Measurements from ENCODE around the gene LCMT1.
"Not testable (repeated sequence)": the region's sequence is repeated elsewhere in the genome, so short reads cannot be mapped to it uniquely, and the experiment has no call there.

DNA sequence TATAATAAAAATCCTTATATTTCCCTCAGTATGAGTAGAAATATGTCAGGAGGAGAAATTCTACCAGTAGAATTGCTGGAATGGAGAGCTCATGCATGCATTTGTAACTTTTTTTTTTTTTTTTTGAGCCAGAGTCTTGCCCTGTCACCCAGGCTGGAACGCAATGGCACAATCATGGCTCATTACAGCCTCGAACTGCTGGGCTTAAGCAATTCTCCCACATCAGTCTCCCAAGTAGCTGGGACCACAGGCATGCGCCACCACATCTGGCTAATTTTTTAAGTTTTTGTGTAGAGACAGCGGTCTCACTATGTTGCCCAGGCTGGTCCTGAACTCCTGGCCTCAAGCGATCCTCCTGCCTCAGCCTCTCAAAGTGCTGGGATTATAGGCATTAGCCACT is 21.2 kb downstream of the LCMT1 start:
- not testable (repeated sequence) for TF ChIP-seq CTCF, POLR2A (IDR thresholded peaks at IDR 0.05)

All from breast epithelium (tissue), 3 donors.